ENCODE data around the gene SPRR2A.

GRCh38 chr1:153071511-153071910 lies 14.2 kb upstream of the SPRR2A start, which contains the start of gene SPRR2B:
- TF ChIP-seq BCL11A (IDR thresholded peaks at IDR 0.05; ENCODE audit: low read depth in 2 of 2, low read length in 2 of 2): no peak
- no peak for TF ChIP-seq POLR2A (IDR thresholded peaks at IDR 0.05; ENCODE audit: control extremely low read depth in 1 of 2, low read depth in 2 of 2, low read length in 2 of 2)
- no peak for TF ChIP-seq CTCF (IDR thresholded peaks at IDR 0.05; ENCODE audit: control extremely low read depth in 1 of 3, insufficient read depth in 1 of 3, low read depth in 1 of 3, low read length in 3 of 3)
- no peak for TF ChIP-seq JUND (IDR thresholded peaks at IDR 0.05; ENCODE audit: low read length)

Data from H1 (cell line).